H1 (cell line): ENCODE results near the gene PHACTR1. TPM values are rescaled to one million over a fixed set of nuclear protein-coding genes. Genes with fewer than 3 reads are reported as not detected.

Experiments used
- CREB1 ChIP-seq: IDR thresholded peaks from 2 replicates; pipeline ENCODE4 v1.6.1; 2012; ENCODE audit warnings: inconsistent platforms
- E2F6 ChIP-seq: IDR thresholded peaks from 2 replicates; pipeline ENCODE4 v1.6.1; 2012; ENCODE audit warnings: inconsistent platforms
- EGR1 ChIP-seq: IDR thresholded peaks from 2 replicates; pipeline ENCODE4 v1.6.1; 2011; ENCODE audit warnings: low read depth, low read length, borderline replicate concordance
- POLR2A ChIP-seq, 2 experiments: IDR thresholded peaks; 1 replicate in 1 of 2; 2 replicates in 1 of 2; pipeline ENCODE4 v1.6.1; 2011; ENCODE audit warnings: low read depth in 2 of 2, low read length in 2 of 2, mild to moderate bottlenecking in 2 of 2; ENCODE audit errors: control extremely low read depth in 1 of 2
- polyA plus RNA-seq, 7 experiments: library from polyadenylated mRNA; depleted of rRNA in 3 of 7; stranded (reverse) in 5 of 7; unstranded in 2 of 7; fragments of >200 nt in 5 of 7; fragments of 200-250 nt in 2 of 7; gene quantifications; 1 replicate in 5 of 7; 2 replicates in 1 of 7; 4 replicates in 1 of 7; pipeline versions ENCODE4 v1.2.1 to v1.2.3, GENCODE V29; 2011 to 2013; ENCODE audit warnings: missing spikeins in 2 of 7, mixed read lengths in 2 of 7
- total RNA-seq: library from RNA; stranded (reverse); fragmentation: NEBNext Ultra II Directional; extraction: Animal tissue kit (Norgen Biotek cat#: 25700); gene quantifications from 2 replicates; pipeline ENCODE4 v1.2.1, GENCODE V29; 2021

Gene PHACTR1
- total and polyA plus RNA-seq, 2 of the 8 experiments (the other 6 are each of a cell fraction or from before 2014, with no cell fraction given) = 3.9 to 17.1 TPM

DNA sequence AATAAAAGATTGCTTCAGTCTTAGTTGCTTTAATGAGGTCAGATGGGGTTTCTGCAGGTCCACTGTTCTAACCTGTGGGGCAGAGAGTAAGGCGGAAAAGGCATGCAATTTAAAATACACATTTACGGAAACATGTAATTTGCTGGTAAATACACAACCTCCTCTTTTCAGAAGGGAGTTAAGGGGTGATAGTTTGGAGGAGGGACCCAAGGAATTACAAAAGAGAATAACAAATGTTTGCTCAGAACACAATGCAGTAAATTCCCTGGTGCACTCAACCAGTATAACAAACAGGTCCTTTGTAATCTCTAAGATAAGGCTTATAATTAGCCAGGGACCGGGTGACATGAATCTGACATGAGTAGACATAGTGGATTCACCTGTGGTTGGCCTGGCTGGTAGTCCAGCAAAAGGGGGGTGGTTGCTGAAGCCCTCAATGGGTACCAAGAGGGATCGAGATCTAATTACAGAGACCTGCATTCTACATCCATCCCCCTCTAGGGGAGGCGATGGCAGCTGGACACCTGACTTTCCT is 295.1 kb downstream of the PHACTR1 start (continued):
- TF ChIP-seq EGR1 (no peak), CREB1 (no peak), E2F6 (no peak), POLR2A (IDR thresholded peaks at IDR 0.05; ENCODE audit: control extremely low read depth in 1 of 2, low read depth in 2 of 2, low read length in 2 of 2) (no peak)
